HG03045 (cell line): ENCODE results near the gene DAAM2.

Experiments
- ATAC-seq: cut with Tn5 transposase; IDR thresholded peaks from one replicate; pipeline ENCODE4 v1.9.1; 2021; ENCODE audit warnings: mild to moderate bottlenecking, moderate library complexity; ENCODE audit not compliant: unreplicated experiment

Gene DAAM2

GRCh38 chr6:39925191-39925930 is 133.2 kb downstream of the DAAM2 start:
- no peak for ATAC-seq

GRCh38 chr6:39925931-39926290 is 133.7 kb downstream of the DAAM2 start:
- ATAC-seq: no peak

GRCh38 chr6:39926668-39927067 is 134.5 kb downstream of the DAAM2 start:
- no peak for ATAC-seq

- no peak for ATAC-seq
Measured at GRCh38 chr6:39927159-39927558, 135.0 kb downstream of the DAAM2 start.

GRCh38 chr6:39929039-39929732 is 137.0 kb downstream of the DAAM2 start:
- no peak for ATAC-seq

GRCh38 chr6:39929733-39930461 is 137.7 kb downstream of the DAAM2 start:
- no peak for ATAC-seq

GRCh38 chr6:39930540-39930939 is 138.4 kb downstream of the DAAM2 start:
- ATAC-seq: no peak

- no peak for ATAC-seq
Measured at GRCh38 chr6:39931607-39932006, 139.4 kb downstream of the DAAM2 start.

GRCh38 chr6:39932386-39932910 is 140.3 kb downstream of the DAAM2 start:
- ATAC-seq: no peak

- ATAC-seq: no peak
Measured at GRCh38 chr6:39933669-39934130, 141.5 kb downstream of the DAAM2 start.

GRCh38 chr6:39934131-39934757 is 142.1 kb downstream of the DAAM2 start, which contains the start of gene MOCS1:
Gene MOCS1, minus strand, starts transcription at chr6:39934462. Its CDS starts 45 bp downstream, at chr6:39934417.
- ATAC-seq: no peak

- no peak for ATAC-seq
Measured at GRCh38 chr6:39935241-39935640, 143.1 kb downstream of the DAAM2 start.

- no peak for ATAC-seq
Measured at GRCh38 chr6:39936857-39937256, 144.7 kb downstream of the DAAM2 start.

- ATAC-seq: no peak
Measured at GRCh38 chr6:39937686-39938333, 145.6 kb downstream of the DAAM2 start.

GRCh38 chr6:39938773-39939654 is 146.8 kb downstream of the DAAM2 start:
- no peak for ATAC-seq

GRCh38 chr6:39941138-39941537 is 149.0 kb downstream of the DAAM2 start:
- ATAC-seq: no peak

GRCh38 chr6:39941820-39942219 is 149.6 kb downstream of the DAAM2 start:
- ATAC-seq: no peak

GRCh38 chr6:39942903-39943580 is 150.9 kb downstream of the DAAM2 start:
- no peak for ATAC-seq

GRCh38 chr6:39945626-39946025 is 153.4 kb downstream of the DAAM2 start:
- no peak for ATAC-seq
